ENCODE data around the gene MLST8.

GRCh38 chr16:2199621-2200139 lies 5.6 kb upstream of the MLST8 start:
- TF ChIP-seq CTCF (IDR thresholded peaks at IDR 0.05; ENCODE audit: low read depth, low read length) (no peak), POLR2A (IDR thresholded peaks at IDR 0.05; ENCODE audit: extremely low read depth, insufficient read length) (no peak), MYC (IDR thresholded peaks at IDR 0.05; ENCODE audit: low read depth, low read length) (no peak)

All from NB4 (cell line).